Measurements from ENCODE around the gene HMMR.

- TF ChIP-seq POLR2A (IDR thresholded peaks at IDR 0.05; ENCODE audit: low read length) = no peak
- no peak for TF ChIP-seq GATA1 (IDR thresholded peaks at IDR 0.05; ENCODE audit: low read depth, low read length)
These were observed 11.9 kb upstream of the HMMR start for GRCh38 chr5:163448491-163448890.

All from erythroblast (primary cell).